SHP77 treated with DMSO at 0.1 percent for 48 hours (cell line): ENCODE data around the gene EPHB2.
"Not testable (repeated sequence)": the region's sequence is repeated elsewhere in the genome, so short reads cannot be mapped to it uniquely, and the experiment has no call there.

Source experiments
- DNase-seq: peaks from one replicate; lab custom pipeline; 2025; lab: John Stamatoyannopoulos, UW

The EPHB2 gene

DNA sequence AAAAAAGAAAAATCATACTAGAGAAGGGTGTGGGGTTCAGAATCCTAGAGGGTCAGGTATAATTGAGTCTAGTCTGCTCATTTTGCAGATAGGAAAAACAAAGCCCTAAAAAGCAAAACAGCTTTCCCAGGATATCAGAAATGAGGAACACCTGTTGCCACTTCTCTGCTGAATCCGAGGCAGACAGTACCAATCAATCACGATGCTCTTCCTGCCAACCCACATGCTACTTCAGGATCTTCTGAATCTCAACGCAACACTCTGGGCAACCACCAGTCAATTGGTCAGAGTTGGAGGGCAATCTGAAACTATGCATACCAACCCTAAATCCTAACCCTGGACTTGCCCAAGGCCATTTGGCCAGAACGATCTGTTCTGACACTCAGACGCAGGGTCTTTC lies 128.3 kb downstream of the EPHB2 start:
- DNase-seq: no peak

GRCh38 chr1:22839806-22840205 lies 129.2 kb downstream of the EPHB2 start:
- DNase-seq: no peak

DNA sequence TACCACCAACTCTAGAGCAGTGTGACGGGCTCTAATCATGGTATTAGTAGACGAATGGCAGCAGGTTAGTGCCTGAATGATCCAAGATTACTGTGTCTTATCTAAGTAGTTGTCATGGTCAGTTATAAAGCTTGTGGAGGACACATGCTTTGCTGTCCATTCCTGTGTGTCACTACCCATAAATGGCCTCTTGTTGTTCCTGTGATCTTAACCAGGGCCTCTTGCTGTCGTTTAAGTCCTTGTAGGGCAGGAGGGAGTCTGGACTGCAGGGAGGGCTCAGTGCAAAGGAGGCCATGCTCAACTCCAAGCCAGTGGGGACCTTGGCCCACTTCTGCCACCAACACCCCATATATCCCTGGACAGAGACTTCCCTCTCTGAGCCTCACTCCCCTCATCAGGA lies 130.5 kb downstream of the EPHB2 start:
- DNase-seq: no peak

GRCh38 chr1:22841860-22842281 lies 131.2 kb downstream of the EPHB2 start:
- no peak for DNase-seq

DNA sequence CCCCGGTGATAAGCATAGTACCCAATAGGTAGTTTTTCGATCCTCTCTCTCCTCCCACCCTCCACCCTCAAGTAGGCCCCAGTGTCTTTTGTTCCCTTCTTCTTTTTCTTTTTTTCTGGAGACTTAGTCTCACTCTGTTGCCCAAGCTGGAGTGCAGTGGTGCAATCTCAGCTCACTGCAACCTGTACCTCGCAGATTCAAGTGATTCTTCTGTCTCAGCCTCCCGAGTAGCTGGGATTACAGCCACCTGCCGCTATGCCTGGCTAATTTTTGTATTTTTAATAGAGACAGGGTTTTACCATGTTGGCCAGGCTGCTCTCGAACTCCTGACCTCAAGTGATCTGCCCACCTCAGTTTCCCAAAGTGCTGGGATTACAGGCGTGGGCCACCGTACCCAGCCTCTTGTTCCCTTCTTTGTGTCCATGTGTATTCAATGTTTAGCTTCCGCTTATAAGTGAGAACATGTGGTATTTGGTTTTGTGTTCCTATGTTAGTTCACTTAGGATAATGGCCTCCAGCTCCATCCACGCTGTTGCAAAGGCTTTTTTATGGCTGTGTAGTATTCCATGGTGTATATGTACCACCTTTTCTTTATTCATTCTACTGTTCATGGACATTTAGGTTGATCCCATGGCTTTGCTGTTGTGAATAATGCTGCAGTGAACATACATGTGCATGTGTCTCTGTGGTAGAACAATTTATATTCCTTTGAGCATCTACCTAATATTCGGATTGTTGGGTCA lies 133.0 kb downstream of the EPHB2 start:
- DNase-seq: not testable (repeated sequence)

DNA sequence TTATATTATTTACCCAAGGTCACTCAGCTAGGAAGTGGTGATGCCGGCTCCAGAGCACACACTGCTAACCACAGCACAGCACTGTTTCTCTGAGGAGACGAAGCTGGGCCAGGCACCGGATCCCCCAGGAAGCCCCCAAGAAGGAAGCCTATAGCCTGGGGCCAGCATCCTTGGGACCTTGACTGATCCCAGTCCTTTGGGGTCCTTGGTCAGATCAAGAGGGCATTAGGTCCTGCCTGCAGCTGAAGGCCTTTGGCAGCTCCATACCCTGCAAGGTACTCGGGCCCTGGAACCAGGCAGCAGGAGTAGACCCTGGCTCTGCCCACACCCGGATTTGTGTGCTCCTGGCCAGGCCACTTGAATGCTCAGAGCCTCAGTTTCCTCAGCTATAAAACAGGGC lies 134.0 kb downstream of the EPHB2 start:
- no peak for DNase-seq

DNA sequence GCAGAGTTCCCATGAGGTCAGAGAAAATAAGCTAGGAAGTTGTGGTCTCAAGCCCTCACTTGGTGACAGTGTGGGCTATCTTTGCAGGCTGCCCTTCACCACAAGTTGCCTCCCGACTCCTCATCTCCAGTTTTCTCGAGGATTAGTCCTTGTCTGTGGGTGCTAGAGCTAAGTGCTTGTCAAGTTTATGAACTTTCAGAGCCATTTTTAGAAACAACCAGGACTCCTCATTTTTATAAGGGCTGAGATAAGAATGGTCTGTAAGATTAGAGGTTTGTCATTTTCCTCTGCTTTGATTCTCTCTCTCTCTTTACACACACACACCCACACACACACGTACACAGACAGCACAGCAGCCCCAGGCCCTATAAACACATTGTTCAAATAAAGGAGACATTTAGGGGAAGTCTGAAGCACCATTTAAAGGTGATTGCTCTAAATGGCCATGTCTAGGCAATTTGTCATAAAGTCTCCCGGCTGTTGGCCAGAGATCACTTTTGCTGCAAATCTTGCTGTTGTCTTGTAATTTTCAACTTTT lies 134.8 kb downstream of the EPHB2 start:
- DNase-seq: no peak

- DNase-seq: no peak
These were observed 135.8 kb downstream of the EPHB2 start for GRCh38 chr1:22846458-22846857.

DNA sequence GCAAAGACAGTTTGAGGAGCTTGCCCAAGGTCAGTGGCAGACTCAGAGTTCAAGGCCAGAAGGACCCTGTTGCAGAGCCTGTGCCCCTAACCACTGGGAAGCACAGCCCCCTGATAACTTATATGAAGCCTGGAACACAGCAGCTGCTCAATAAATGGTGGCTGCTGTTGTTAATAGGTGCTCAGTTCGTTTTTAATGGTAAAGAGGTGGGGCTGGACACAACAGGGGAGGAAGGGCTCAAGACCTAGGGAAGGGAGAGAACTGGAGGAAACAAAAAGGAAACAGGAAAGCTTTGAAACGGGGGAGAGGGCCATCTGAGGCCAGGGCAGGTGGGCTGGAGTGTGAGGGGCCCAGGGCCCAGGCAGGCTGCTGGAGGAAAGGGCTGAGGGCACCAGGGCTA lies 136.6 kb downstream of the EPHB2 start:
- no peak for DNase-seq

GRCh38 chr1:22847709-22848108 lies 137.1 kb downstream of the EPHB2 start:
- DNase-seq: no peak

DNA sequence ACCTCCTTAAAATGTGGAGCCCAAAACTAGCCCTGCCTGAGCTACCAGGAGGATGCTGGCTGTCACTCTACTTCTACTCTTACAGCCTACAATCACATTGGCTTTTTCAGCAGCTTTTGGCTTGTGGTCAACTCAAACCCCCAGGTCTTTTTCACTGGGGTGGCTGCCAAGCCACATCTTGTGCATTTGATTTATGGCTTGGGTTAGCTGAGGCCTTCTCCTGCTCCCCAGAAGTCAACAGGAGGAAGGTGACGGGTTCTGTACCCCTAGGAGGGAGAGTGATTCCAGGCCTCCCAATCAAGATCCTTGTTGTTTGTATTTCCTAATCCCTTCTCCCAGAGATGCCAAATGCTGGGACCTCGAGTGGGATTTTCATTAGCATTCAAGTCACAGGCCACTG lies 137.8 kb downstream of the EPHB2 start:
- DNase-seq: no peak

DNA sequence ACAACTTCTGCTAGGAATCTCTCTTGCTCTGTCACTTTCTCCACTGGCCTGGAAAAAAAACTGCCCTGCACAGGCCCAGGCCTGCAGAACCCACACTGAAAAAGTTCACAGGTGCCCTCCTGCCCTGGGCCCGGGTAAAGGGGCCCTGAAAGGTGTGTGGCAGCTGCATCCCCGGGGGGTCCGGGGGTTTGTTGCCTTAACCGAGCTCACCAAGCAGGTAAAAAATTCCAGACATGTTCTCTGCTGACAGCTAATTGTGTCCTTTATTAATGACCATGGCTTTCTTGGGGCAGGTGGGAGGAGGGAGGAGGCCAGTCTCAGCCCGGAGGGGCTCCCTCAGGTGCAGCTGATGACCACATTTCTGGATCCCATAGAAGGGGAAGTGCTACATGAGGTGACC lies 139.1 kb downstream of the EPHB2 start:
- DNase-seq: no peak

- DNase-seq: no peak
These were observed 139.6 kb downstream of the EPHB2 start for GRCh38 chr1:22850281-22850680.

- no peak for DNase-seq
These were observed 140.0 kb downstream of the EPHB2 start for GRCh38 chr1:22850681-22851080.

DNA sequence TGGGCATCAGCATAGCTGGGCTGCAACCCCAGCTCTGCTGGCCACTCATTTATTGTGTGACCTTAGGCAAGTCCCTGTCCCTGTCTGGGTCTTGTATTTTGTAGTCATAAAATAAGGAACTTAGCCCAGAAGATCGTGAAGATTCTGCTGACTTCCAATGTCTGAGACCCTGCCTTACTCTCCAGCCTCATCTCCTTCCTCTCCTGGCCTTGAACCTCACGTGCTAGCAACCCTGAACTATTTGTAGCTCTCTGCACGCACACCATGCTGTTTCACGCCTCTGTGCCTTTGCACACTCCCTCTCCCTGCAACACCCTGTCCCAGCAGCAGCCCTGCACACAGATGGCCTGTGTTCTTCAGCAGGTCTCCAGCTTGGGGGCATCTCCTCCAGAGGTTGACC lies 140.9 kb downstream of the EPHB2 start:
- DNase-seq: no peak

DNA sequence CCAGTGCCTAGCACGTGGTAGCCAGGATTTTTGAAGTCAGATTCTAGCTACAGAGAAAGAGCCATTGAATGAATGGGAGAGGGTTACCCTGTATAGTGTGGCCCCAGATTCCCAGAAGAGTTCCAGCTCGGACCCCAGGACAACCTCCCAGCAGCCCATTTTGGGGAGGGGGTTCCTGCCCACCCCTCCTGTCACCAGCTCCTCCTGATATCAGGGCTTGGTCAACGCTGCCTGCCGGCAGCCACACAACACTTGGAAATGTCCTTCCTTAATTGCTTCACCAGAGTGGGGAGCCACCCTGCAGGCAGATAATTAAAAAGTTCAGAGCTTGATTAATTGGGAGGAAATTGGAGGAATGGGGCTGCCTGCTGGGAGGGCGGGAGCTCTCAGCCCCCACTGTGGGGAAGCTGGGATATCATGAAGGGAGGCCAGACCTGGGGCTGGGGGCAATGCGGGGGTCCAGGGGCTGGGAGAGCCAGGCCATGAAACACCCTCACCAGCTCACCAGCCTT lies 141.6 kb downstream of the EPHB2 start:
- DNase-seq: no peak

GRCh38 chr1:22853651-22854185 lies 143.1 kb downstream of the EPHB2 start:
- DNase-seq: no peak

DNA sequence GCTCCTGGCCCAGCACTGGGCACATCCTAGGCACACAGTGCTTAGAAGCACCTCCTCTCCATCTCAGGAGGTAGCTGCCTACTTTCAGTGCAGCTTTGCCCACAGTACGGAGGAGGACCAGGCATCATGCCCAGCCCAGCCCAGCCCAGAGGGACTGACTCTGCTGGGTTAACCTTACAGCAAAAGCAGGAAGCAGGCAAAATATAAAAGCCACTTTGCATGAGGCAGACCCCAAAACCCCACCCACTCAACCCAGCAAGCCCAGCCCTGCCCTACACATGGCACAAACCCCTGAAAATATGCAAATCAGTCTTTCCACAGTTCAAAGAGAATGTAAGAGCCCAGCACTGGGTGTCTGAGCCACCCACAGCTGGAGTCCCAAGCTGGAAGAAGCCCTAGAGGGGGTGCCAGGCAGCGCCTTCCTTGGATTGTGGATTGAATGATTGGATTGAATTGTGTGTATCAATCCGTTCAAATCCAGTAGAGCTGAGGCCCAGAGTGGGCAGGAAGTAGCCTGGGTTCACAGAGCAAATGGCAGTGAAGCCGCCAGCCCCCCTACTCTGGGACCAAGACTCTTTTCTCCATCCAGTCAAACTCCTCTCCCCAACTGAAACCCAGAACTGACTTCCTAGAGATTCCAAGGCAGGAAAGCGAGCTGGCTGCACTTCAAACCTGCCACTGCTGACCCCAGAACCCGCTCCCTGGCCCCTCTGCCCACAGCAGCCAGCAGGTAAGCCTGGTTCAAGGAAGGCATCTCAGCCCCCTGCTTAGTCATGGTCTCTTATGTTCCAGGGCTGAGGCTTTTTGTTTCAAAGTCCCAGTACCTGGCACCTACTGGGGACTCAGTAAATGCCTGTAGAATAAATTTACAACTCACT lies 144.3 kb downstream of the EPHB2 start:
- DNase-seq: no peak

- no peak for DNase-seq
These were observed 145.3 kb downstream of the EPHB2 start for GRCh38 chr1:22855668-22856606.

DNA sequence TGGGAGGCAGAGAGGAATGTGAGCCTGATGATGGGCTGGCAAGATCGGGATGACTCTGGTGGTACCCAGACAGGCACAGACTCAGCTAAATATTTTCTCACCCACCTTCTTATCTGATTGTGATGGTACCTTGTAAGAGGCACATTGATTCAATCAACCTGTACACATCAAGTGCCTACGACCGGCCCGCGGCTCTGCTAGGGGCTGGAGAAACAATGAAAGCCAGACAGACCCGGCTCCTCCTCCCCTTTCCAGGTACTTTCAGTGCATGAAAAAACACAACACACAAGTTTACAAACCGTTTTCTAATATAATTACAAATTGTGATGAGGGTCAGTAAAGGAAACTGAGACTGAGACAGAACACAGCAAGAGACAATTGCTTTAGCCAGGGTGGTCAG lies 147.0 kb downstream of the EPHB2 start:
- DNase-seq: no peak

GRCh38 chr1:22860414-22860800 lies 149.8 kb downstream of the EPHB2 start:
- DNase-seq: no peak
